Thoracic aorta (tissue), 2 donors: ENCODE data around the gene PDIK1L. TPM values are rescaled to one million over a fixed set of nuclear protein-coding genes. Genes with fewer than 3 reads are reported as not detected.

Experiments
- ATAC-seq: fragments of 150-250 bp; one replicate; pipeline ENCODE4 v1.8.0; 2017; ENCODE audit warnings: low read depth; ENCODE audit not compliant: insufficient number of reproducible peaks, low FRiP score
- DNase-seq: peaks from one replicate; pipeline ENCODE4 v3.0.0-alpha.2; 2020; ENCODE audit warnings: low spot score
- H3K27ac ChIP-seq, 2 donors: fragments of 200-600 bp; sonication (generic); 1 replicate in 1 of 2; 2 replicates in 1 of 2; pipeline ENCODE4 v1.5.1; 2016; ENCODE audit warnings: mild to moderate bottlenecking in 2 of 2, moderate library complexity in 2 of 2
- H3K27me3 ChIP-seq: fragments of 200-600 bp; sonication (generic); replicated peaks from 2 replicates; pipeline ENCODE4 v1.6.0; 2016; ENCODE audit warnings: mild to moderate bottlenecking; ENCODE audit not compliant: insufficient read depth
- H3K36me3 ChIP-seq: fragments of 200-600 bp; sonication (generic); one replicate; pipeline ENCODE4 v1.5.1; 2016
- H3K4me1 ChIP-seq, 2 donors: fragments of 200-600 bp; sonication (generic); 1 replicate in 1 of 2; 2 replicates in 1 of 2; pipeline versions ENCODE4 v1.5.1 to v1.6.0; 2016; ENCODE audit warnings: low read depth in 2 of 2, mild to moderate bottlenecking in 1 of 2; ENCODE audit not compliant: control insufficient read depth in 1 of 2
- H3K4me3 ChIP-seq: fragments of 200-600 bp; sonication (generic); 2 replicates; pipeline ENCODE4 v1.5.1; 2016; ENCODE audit warnings: mild to moderate bottlenecking
- H3K9me3 ChIP-seq: fragments of 200-600 bp; sonication (generic); 2 replicates; pipeline ENCODE4 v1.5.1; 2016
- CTCF ChIP-seq: fragments of 200-600 bp; sonication (generic); IDR thresholded peaks from one replicate; pipeline ENCODE4 v1.5.1; 2019; ENCODE audit warnings: antibody characterized with exemption
- total RNA-seq, 2 donors: library from RNA; depleted of rRNA; stranded (reverse); fragments of >200 nt; gene quantifications; one replicate each; pipeline versions ENCODE4 v1.1.0 to v1.2.3, GENCODE V29; 2016

Gene PDIK1L
- total RNA-seq, 2 donors from 2014 or later, result 9.6 to 10.4 TPM

DNA sequence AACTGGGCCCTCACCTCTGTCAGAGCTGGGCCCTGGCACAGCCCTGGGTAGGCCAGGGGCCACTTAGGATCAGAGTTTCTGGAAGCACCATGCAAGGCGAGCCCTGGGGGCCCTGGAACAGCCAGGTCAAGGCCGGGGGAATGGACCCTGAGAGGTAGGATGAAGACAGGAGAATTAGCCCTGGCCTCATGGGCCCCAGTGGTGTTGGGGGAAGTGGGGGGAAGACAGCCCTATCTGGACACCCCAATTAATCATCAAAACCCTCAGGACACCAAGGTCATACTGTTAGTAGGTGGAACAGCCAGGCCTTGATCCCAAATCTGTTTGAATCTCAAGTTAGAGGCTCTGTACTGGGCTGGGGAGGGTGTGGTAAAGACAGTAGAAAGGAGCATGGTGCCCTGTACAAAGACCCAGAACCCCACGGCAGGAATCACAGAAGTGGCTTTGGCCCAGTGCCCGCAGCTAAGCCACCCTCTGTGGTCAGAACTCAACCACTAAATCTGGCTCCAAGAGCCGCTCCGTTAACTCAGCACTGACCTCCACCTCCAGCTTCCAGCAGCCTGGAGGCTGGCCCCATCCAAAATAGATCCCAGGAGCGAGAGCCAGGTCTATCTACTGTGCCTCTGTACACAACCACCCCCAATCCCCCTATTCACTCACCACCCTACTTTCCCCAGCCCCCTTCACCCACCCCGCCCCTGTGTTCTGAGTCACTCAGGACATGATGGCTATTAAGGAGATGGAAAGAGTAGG lies 30.2 kb upstream of the PDIK1L start:
- no peak overlapping the region for H3K27ac ChIP-seq
- DNase-seq (no peak), ATAC-seq (no peak)
- no peak for TF ChIP-seq CTCF
- H3K9me3 ChIP-seq, result no peaks in the 10 kb centered on the region
- no peak overlapping the region for H3K4me3 ChIP-seq
- H3K4me1 ChIP-seq, result no peaks in the 10 kb centered on the region
- H3K27me3 ChIP-seq, result no peaks in the 10 kb centered on the region
- H3K36me3 ChIP-seq, result no peaks in the 10 kb centered on the region

GRCh38 chr1:26082020-26082350 lies 29.6 kb upstream of the PDIK1L start:
- H3K27me3 ChIP-seq, result no peaks in the 10 kb centered on the region
- no peaks in the 10 kb centered on the region for H3K36me3 ChIP-seq
- no peak overlapping the region for H3K27ac ChIP-seq
- H3K4me1 ChIP-seq, result no peaks in the 10 kb centered on the region
- TF ChIP-seq CTCF, result no peak
- ATAC-seq (no peak), DNase-seq (no peak)
- H3K9me3 ChIP-seq, result no peaks in the 10 kb centered on the region
- no peak overlapping the region for H3K4me3 ChIP-seq

DNA sequence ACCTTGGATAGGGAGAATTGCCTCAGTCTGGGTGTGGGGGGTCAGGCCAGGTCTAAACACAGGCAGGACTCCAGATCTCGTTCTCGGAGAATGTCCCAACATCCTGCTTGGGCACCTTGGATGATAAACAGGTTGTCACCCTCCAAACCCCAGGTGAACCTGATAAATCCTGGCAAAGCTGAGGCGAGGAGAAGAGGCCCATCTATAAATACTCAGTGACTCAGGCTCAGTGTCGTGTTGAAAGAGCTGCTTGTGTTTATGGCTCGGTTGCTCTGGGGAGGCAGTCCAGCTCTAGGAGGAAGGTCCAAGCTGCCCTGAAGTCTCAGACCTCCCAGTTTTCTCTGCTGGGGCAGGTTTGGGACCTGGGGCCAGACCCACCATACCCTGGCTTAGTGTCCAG lies 28.4 kb upstream of the PDIK1L start:
- no peak for ATAC-seq
- Histone ChIP-seq H3K4me3 (no peak overlapping the region), H3K4me1 (no peaks in the 10 kb centered on the region), H3K27ac (no peak overlapping the region), H3K36me3 (no peaks in the 10 kb centered on the region), H3K9me3 (no peaks in the 10 kb centered on the region), H3K27me3 (no peaks in the 10 kb centered on the region)
- no peak for DNase-seq
- no peak for TF ChIP-seq CTCF

- H3K36me3 ChIP-seq, result no peaks in the 10 kb centered on the region
- no peak for TF ChIP-seq CTCF
- no peaks in the 10 kb centered on the region for H3K27me3 ChIP-seq
- H3K4me3 ChIP-seq, result no peak overlapping the region
- H3K27ac ChIP-seq, result no peak overlapping the region
- no peaks in the 10 kb centered on the region for H3K9me3 ChIP-seq
- ATAC-seq, result no peak
- no peak for DNase-seq
- H3K4me1 ChIP-seq, result no peaks in the 10 kb centered on the region
Observed at GRCh38 chr1:26084091-26084561, 27.5 kb upstream of the PDIK1L start.

GRCh38 chr1:26084844-26085243 lies 26.8 kb upstream of the PDIK1L start:
- TF ChIP-seq CTCF, result no peak
- ATAC-seq (no peak), DNase-seq (no peak)
- H3K27me3 ChIP-seq, result no peaks in the 10 kb centered on the region
- no peak overlapping the region for H3K4me3 ChIP-seq
- H3K4me1 ChIP-seq, result no peaks in the 10 kb centered on the region
- H3K9me3 ChIP-seq, result no peaks in the 10 kb centered on the region
- no peaks in the 10 kb centered on the region for H3K36me3 ChIP-seq
- no peak overlapping the region for H3K27ac ChIP-seq
